Non-pigmented ciliary epithelial cell (primary cell): ENCODE results near the gene LAP3.
"Not testable (repeated sequence)": the region's sequence is repeated elsewhere in the genome, so short reads cannot be mapped to it uniquely, and the experiment has no call there.

ENCODE experiments used
- DNase-seq: peaks from one replicate; pipeline ENCODE4 v3.0.0-alpha.2; 2010; ENCODE audit warnings: low read depth

The LAP3 gene

DNA sequence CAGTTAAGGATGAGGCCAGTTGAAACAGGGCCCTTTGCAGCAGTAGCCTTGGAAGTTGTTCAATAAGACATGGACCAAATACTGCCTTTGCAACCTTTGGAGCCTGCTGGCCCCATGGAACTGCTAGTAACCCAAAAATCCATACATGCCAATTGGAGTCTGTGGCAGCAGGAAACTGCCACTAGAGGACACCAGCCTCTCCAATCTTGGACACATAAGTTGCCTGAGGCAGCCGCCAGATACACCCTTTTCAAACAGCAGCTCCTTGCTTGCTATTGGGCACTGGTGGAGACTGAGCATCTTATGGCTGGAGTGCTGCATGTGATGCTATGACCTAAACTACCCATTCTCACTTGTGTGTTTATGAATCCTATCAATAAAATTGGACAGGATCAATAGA lies 14.8 kb upstream of the LAP3 start:
- no peak for DNase-seq

DNA sequence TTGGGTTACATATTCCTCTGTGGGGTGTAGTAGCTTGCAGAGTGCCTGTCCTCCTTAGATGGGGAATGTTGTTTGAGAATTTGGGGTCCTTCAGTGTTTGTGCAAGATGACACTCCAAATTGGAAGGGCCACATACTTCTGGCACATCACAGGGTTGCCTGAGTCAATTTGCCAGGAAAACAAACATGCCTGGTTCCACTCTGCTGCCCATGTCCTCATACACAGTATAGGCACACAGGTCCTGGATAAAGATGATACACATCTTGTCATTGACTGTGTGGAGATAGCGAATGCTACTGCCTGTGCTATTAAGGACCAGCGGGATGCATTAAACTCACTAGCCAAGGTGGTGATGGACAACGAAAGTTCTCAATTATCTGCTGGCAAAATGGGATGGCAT lies 11.2 kb upstream of the LAP3 start:
- DNase-seq, result no peak

DNA sequence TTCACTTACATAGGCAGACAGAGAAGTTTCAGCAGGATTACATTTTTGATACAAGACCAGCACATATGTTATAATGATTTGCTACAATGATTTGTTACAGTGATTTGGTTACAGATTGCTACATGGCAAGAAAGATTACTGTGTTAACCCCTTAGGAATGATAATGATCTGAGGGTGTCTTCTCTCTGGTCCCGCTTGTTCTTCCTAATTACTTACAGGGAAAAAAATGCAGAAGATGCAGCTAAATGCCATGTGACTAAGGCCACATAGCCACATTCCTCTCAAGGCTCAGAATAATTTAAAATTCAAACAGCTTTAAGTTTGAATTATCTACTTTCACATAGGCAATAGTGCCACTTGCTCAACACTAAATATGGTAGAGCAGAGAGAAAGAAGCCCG lies 9.7 kb upstream of the LAP3 start:
- no peak for DNase-seq

DNA sequence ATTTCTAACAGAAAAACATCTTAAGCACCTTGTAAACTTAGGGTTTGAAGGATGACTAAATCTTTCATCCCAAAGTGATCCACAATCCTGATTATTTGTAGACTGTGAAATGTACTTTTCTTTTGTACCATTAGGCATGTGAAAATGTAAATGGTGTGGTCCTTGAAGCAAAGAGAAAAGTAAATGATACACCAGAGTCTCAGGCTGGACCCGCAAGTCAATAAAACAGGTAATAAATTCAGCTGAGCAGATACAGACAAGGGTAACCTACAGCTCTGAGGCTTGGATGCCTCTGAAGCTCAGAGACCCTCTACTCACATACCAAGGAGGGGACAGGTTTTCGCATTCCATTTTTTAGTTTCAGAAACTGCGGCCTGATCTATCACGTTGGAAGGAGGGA lies 2.8 kb upstream of the LAP3 start:
- no peak for DNase-seq

DNA sequence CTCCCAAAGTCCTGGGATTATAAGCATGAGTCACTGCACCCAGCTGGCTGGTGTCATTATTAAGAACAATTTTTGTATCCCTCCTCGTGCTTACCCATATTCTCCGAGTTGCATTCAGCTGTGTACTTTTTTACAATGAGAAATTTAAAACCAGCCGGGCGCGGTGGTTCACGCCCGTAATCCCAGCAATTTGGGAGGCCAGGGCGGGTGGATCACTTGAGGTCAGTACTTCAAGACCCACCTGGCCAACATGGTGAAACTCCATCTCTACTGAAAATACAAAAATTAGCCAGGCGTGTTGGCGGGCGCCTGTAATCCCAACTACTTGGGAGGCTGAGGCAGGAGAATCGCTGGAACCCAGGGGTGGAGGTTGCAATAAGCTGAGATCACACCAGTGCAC lies 1.8 kb upstream of the LAP3 start:
- DNase-seq, result not testable (repeated sequence)

DNA sequence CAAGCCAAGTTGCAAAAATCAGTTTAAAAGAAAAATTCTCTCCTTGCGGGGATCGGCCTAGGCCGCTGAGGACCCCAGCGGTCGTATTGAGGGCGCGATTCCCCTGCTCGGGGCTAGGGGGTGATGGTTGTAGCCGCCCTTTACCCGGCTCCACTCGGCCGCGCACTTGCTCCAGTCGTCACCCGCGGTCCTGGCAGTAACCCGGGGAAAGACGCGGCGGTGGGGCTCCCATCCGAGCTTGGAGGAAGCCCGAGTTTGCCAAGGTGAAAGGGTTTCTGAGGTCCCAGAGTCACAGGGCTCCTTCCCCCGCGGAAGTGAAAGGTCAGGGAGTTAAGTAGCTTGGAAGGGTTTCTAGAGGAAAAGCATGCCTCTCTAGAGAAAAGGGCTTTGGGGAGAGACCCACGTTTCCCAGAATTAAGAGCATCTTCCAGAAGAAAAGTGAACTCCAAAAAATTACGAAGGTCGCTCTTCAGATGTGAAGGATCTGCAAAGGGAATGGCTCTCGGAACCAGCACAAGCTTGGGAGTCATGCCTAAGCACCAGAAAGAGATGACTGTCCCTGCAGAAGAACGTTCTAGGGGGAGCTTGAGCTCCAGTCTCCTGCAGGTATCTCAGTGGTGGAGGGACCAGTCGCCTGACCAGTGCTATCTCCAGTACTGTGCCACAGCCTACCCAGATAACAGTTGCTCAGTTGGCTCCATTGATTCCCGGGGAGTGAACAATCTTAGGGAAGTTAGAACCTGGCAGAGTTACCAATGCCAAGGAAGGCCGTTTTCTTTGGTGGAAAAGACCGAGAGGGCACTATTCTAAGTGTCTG lies 875 bp downstream of the LAP3 start:
- no peak for DNase-seq

DNA sequence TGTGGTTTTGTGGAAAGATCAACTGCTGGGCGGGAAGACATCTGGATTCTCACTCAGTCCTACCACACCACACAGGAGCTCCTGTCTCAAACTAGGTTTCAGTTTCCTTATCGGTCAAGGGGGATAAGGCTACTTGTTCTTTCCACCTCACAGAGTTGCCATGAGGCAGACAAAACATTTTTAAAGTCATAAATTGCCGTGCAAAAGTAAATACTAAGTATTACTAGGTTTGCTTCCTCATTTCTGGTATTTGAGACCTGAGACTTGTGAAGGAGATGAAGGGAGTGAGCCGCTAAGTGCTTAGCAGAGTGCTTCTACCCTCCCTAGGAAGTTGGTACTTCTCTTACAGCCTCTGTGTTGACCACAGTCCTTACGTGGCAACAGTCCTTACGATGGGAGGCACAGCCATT lies 1.5 kb downstream of the LAP3 start:
- DNase-seq, result no peak

DNA sequence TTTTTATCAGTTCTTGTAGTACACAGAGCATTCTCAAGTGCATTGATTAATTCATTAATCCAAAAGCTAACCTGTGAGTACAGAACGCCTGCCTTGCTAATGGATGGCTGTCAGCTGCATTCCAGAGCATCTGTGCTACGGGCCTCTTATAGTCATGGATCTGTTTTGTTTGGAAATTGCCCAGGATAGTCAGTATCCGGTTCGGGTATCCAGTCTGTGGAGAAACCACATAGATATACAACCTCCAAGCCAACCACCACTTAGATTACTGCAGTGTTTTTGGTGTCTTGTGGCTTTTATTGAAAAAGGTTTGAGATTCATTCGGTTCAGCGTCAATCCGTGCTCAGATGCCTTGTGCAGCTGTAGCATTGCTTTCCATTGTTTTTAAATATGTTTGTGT lies 4.0 kb downstream of the LAP3 start:
- DNase-seq, result peak; percentile 49

DNA sequence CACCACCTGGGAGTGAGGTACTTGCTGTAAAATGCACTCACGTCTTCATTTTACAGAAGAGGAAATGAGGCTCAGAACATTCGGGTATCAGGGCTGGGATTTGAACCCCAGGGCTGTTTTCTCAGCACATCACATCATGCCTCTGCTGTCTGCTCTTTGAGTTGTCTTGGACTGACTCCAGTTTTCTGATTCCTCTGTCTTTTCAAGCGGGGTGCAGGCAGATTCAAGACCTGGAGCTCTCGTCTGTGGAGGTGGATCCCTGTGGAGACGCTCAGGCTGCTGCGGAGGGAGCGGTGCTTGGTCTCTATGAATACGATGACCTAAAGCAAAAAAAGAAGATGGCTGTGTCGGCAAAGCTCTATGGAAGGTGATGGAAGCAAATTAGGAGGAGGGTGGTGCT lies 6.3 kb downstream of the LAP3 start:
- DNase-seq, result no peak

DNA sequence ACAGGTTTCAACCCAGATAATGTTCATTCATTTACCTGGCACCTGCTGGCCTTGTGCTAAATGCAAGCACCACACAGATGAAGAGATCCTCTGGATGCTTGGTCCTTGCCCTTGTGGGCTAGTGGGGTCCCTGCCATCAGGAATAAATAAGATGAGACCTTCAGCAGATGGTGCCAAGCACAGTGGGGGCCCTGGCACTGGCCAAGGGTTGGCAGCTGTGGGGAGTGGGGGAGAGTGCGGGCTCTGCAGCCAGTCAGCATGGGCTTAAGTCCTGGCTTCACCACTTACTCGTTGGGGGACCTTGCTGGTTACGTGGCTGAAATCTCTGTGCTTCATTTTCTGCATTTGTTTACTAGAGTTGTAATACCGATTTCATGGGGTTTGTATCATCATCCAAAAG lies 6.9 kb downstream of the LAP3 start:
- DNase-seq, result no peak

DNA sequence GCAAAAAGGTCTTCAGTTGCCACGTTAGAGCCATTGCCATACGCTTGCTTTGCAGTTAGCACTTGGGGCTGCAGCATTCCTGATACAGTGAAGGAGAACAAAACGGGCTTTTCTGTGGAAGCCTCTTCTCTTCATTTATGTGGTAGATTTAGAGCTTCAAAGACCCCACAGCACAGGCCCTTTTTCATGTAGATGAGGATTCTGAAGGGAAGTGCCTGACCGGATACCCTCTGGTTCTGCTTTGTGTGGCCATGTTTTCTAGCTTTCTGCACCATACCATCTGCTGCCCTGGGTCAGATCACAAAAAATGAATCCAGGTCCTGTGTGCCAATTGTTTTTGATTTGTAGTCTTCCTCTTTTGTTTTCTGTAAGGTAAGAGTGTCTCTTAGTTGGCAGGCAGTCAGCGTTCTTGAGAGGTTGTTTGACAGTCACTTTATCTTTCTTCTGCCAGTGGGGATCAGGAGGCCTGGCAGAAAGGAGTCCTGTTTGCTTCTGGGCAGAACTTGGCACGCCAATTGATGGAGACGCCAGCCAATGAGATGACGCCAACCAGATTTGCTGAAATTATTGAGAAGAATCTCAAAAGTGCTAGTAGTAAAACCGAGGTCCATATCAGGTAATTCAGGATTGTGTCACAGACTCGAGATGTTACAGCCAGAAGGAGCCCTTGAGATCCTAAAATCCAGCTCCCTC lies 7.7 kb downstream of the LAP3 start:
- no peak for DNase-seq

DNA sequence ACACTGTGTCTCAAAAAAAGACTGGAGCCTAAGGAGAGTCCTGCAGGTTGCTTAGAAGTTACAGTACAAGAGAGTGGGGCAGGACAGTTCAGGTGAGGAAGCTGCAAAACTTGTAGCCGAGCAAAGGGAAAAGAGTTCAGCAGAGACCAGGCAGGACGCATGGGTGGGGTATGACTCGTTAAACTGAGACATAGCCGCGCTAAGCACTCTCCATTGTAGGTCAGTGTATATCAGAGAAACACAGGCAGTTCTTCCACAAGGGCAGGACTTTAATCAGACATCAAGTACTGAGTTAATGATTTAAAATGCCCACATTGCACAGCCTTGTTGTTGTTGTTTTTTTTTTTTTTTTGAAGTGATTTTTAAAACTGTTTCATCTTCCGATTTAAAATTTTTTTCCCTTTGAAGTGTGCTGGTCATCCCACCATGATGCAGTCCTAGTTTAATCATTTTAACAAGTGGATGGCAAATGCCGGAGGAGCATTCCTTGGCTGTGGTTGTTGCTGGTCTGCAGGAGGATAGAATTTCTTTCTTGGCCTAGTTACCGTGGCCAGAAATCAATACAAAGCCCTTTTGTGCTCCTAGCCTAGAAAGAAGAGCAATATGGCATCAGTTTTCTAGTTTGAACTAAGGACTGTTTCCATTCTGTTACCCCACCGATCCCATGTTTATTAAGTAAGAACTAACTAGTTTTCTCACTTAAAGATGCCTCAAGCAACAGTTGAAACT lies 10.3 kb downstream of the LAP3 start:
- no peak for DNase-seq

DNA sequence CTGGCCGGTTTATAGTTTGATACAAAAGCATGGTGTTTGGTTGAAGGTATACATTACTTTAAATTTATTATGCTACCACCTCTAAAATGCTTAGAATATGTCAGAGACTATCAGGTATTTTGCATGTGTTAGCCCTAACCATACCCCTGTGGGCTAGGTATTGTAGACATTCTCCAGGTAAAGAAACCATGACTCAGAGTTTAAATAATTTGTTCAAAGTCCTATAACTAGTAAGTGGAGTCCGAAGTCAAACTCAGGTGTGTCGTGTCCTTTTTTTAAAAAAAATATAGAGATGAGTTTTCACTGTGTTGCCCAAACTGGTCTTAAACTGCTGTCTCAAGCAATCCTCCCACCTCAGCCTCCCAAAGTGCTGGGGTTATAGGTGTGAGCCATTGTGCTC lies 12.4 kb downstream of the LAP3 start:
- no peak for DNase-seq

DNA sequence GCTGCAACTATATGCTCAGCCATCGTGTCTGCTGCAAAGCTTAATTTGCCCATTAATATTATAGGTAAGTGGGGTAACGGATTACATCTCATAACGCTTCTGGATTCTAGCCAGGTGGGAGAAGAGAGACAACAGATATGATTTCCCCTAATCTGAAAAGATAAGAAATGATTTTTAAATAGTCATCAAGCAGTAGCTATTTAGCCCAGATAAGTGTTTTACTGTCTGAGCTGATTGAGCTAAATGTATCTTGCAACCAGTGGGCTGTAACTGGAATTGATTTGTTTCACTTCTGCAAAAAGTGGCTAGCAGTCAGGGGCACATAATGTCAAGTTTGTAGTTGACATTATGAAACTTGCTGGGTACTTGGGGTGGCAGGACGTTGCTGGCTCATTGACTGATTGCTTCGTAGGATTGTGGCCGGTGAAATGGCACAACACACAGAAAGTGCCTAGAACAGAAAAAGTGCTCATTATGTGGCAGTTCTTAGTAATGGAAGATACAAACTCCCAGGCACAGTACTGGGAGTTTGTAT lies 18.5 kb downstream of the LAP3 start:
- DNase-seq, result no peak

DNA sequence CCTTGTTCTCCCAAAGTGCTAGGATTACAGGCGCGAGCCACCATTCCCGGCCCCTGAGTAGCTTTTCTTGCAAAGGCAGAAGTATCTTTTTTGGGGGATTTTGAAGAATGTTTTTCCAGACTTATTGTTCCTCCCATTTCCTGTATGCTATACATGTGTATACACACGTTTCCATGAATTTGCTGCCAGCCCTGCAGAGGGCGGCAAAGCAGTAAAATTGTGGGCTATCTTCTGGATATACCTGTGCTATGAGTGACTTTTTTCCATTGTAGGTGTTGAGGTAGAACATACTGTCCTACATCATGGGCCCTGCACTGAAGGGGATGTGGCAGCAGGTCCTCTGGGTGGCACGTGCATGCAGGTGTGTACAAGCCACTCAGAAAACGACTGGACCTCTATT lies 20.5 kb downstream of the LAP3 start:
- DNase-seq, result no peak

DNA sequence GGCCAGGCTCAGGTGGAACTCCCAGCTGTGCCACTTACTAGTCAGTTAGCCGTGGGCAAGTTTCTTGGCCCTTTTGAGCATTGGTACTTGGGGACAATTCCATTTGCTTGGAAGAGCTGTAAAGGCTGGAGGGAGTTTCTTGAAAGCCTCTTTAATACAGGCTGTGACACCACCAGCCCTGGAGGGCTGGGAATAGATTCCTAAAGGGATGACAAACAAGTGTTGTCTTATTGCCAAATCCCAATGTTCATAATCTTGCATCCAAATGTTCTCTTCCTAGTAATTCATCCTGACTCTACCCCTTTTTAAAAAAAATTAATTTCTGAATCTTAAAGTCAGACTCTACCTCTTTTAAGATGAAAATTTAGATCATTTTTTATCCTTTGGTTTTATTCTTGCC lies 22.8 kb downstream of the LAP3 start:
- DNase-seq, result no peak

DNA sequence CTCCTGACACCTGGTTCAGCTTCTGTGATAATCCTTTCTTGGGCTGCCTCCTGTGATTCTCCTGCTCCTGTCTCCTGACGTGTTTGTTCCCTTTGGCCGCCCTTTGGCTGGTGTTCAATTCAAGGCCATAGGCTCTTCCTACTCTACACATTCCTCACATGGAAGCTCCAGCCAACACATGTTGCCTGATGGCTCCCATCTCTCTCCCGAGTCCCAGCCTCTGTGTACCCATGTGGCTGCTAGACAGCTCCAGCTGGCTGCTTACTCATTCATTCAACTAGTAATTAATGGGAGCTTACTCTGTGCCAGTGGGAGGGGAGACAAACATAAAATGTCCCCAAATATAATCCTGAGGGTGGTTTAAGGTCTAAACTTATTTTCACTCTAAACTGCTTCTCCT lies 28.2 kb downstream of the LAP3 start:
- DNase-seq, result no peak

DNA sequence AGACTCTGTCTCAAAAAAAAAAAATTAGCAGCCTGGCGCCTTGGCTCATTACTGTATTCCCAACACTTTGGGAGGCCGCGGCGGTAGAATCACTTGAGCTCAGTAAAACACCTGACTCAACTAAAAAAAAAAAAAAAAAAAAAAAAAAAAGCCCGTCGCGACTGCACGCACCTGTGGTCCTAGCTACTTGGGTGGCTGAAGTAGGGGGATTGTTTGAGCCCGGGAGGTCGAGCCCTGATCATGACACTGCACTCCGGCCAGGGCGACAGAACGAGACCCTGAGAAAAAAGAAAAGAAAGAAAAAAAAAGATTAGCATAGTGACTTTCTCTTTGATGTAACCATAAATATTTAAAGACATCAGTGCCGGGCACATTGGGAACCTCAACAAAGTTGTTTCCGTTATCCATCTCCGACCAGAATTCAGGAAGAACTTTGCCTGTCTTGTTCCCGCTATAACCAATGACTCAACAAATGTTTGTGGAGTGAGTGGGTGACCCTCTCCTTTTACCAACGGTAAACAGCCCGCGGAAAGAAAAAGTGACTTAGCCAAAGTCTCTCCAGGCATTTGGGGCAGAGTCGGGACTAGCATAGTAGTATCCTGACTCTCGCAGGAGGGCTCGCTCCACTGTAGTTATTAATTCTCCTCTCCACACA lies 36.9 kb downstream of the LAP3 start:
- DNase-seq, result no peak

DNA sequence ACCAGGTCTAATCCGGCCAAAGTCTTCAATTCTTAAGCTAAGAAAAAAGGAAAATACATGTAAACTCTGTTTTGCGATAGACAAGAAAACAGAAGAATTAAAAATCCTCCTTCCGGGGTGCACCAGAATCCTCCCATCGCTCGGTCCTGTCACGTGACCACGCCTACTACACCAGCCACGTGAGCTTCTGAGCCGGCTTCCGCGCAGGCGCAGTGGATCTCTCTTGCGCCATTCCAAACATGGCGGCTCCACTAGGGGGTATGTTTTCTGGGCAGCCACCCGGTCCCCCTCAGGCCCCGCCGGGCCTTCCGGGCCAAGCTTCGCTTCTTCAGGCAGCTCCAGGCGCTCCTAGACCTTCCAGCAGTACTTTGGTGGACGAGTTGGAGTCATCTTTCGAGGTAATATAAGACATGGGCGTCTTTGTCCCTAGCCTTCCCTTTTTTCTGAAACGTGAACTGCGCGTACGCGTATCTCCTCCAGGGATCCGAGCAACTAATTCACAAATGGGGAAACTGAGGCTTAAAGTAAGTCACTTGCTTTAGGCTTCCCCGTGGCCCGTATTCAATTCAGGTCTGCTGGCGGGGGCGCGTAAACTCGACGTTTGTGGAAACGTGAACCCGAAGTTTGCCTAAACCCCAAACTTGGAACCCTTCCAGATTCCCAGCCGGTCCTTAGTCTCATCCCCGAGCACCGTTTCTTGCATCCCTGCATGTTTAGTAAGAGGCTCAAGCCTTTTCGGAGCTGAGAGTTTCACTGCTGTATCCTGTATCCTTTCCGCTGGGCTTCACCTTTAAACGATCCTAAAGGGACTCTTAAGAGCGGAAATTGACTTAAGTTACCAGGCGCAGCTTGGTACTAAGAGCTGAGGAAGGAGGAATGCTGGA lies 37.7 kb downstream of the LAP3 start, which contains the start of gene MED28:
MED28 (plus strand) TSS at position 226 of the 884 bp plus-strand sequence; CDS start at position 240, 14 bp downstream.
- DNase-seq, result peak; percentile 79

DNA sequence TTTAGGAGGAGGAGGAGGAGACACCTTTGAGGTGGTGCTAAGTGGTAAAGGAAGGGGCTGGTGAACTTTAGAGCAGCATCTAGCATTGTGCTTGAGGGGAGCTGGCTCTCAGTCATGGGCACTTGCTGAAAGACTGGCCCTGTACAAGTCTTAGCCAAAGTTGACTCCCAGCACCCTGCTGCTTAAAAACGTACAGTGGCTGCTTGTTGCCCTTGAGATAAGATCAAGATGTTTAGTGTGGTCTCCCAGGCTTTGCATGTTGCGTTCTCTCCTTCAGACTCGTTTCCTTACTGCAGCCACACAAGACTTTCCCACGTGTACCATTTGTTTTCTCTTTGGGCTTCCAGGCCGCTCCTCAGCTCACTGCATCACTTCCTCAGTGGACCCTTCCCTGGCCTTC lies 39.3 kb downstream of the LAP3 start:
- DNase-seq, result no peak

DNA sequence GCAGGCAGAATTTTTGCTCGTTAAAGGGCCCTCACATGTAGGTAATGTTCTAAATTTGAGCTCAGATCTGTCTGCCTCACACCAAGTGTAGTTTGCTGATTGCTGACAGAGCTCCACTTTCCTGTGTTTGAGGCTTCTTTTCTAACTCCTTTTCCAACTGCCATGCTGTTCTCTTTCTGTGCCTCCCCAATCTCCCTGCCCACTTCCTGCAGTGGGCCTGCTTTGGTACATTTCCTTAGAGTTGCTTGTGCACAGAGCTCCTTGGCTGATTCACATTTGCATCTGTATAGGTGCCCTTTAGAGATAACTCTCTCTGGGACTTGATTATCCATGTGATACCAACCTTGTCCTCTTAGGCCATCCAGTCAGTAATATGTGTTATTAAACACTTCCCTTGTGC lies 41.9 kb downstream of the LAP3 start:
- no peak for DNase-seq
